ENCODE data around the gene SCN8A.
A peak's percentile ranks its signal among the peaks of the same experiment; 100 is the strongest.

SCN8A gene

GRCh38 chr12:51675071-51675803, 84.2 kb downstream of the SCN8A start:
- no peak for DNase-seq

- no peak for DNase-seq
Observed at GRCh38 chr12:51676875-51677274, 85.8 kb downstream of the SCN8A start.

- no peak for DNase-seq
Observed at GRCh38 chr12:51677284-51677968, 86.4 kb downstream of the SCN8A start.

GRCh38 chr12:51678086-51678724, 87.2 kb downstream of the SCN8A start:
- peak; percentile 19 for DNase-seq

- DNase-seq = no peak
Observed at GRCh38 chr12:51682981-51683380, 91.9 kb downstream of the SCN8A start.

- DNase-seq = no peak
Observed at GRCh38 chr12:51683763-51684357, 92.8 kb downstream of the SCN8A start.

GRCh38 chr12:51686727-51687126, 95.7 kb downstream of the SCN8A start:
- no peak for DNase-seq

- no peak for DNase-seq
Observed at GRCh38 chr12:51687177-51687576, 96.1 kb downstream of the SCN8A start.

- no peak for DNase-seq
Observed at GRCh38 chr12:51687614-51688013, 96.6 kb downstream of the SCN8A start.

- no peak for DNase-seq
Observed at GRCh38 chr12:51689983-51690382, 99.0 kb downstream of the SCN8A start.

- DNase-seq = no peak
Observed at GRCh38 chr12:51692016-51692415, 101.0 kb downstream of the SCN8A start.

- no peak for DNase-seq
Observed at GRCh38 chr12:51693569-51693968, 102.5 kb downstream of the SCN8A start.

- no peak for DNase-seq
Observed at GRCh38 chr12:51694146-51694545, 103.1 kb downstream of the SCN8A start.

GRCh38 chr12:51695241-51696010, 104.4 kb downstream of the SCN8A start:
- DNase-seq = no peak

- DNase-seq = no peak
Observed at GRCh38 chr12:51699219-51699618, 108.2 kb downstream of the SCN8A start.

GRCh38 chr12:51700887-51701286, 109.9 kb downstream of the SCN8A start:
- DNase-seq = no peak

- DNase-seq = no peak
Observed at GRCh38 chr12:51702587-51702986, 111.6 kb downstream of the SCN8A start.

- DNase-seq = no peak
Observed at GRCh38 chr12:51705450-51705849, 114.4 kb downstream of the SCN8A start.

- no peak for DNase-seq
Observed at GRCh38 chr12:51706206-51706605, 115.2 kb downstream of the SCN8A start.

GRCh38 chr12:51714666-51715065, 123.6 kb downstream of the SCN8A start:
- no peak for DNase-seq

- no peak for DNase-seq
Observed at GRCh38 chr12:51717326-51717925, 126.4 kb downstream of the SCN8A start.

- peak; percentile 44 for DNase-seq
Observed at GRCh38 chr12:51721282-51721940, 130.4 kb downstream of the SCN8A start.
